Transverse colon (tissue), 4 donors: ENCODE data around the gene ANGEL1. TPM values are rescaled to one million over a fixed set of nuclear protein-coding genes. Genes with fewer than 3 reads are reported as not detected.
A peak's percentile ranks its signal among the peaks of the same experiment; 100 is the strongest.

Experiments used
- DNase-seq: peaks from one replicate; pipeline ENCODE4 v3.0.0-alpha.2; 2019
- H3K27ac ChIP-seq, 4 donors: fragments of 200-600 bp; sonication (generic); 2 replicates each; pipeline ENCODE4 v1.5.1; 2016 to 2018; ENCODE audit warnings: inconsistent platforms in 4 of 4
- H3K27me3 ChIP-seq: fragments of 200-600 bp; sonication (generic); 2 replicates; pipeline ENCODE4 v1.5.1; 2017; ENCODE audit warnings: inconsistent platforms
- H3K36me3 ChIP-seq, 4 donors: fragments of 200-600 bp; sonication (generic); 2 replicates each; pipeline ENCODE4 v1.5.1; 2017 to 2019; ENCODE audit warnings: inconsistent platforms in 4 of 4
- H3K4me1 ChIP-seq, 4 donors: fragments of 200-600 bp; sonication (generic); 2 replicates each; pipeline ENCODE4 v1.5.1; 2017 to 2020; ENCODE audit warnings: inconsistent platforms in 4 of 4
- H3K4me3 ChIP-seq, 4 donors: fragments of 200-600 bp; sonication (generic); 1 replicate in 1 of 4; 2 replicates in 3 of 4; pipeline versions ENCODE4 v1.5.1 to v1.6.1; 2017 to 2019; ENCODE audit warnings: inconsistent platforms in 4 of 4
- H3K9me3 ChIP-seq, 2 donors: fragments of 200-600 bp; sonication (generic); 2 replicates each; pipeline ENCODE4 v1.5.1; 2017 to 2019; ENCODE audit warnings: inconsistent platforms in 2 of 2
- CTCF ChIP-seq, 5 experiments: fragments of 200-600 bp in 3 of 5; fragments of 450-650 bp in 2 of 5; sonication (generic) in 3 of 5; IDR thresholded peaks; 1 replicate in 2 of 5; 2 replicates in 3 of 5; pipeline ENCODE4 v1.5.1; 2016 to 2017; ENCODE audit warnings: antibody characterized with exemption in 5 of 5, inconsistent platforms in 3 of 5, mild to moderate bottlenecking in 2 of 5, moderate library complexity in 1 of 5
- EP300 ChIP-seq: sonication (generic); formaldehyde crosslinking; IDR thresholded peaks from one replicate; pipeline ENCODE4 v1.6.1; 2017; ENCODE audit warnings: antibody characterized with exemption, low read depth
- POLR2A ChIP-seq: fragments of 450-650 bp; IDR thresholded peaks from one replicate; pipeline ENCODE4 v1.6.1; 2016; ENCODE audit warnings: antibody characterized with exemption, mild to moderate bottlenecking, moderate library complexity
- POLR2AphosphoS5 ChIP-seq, 3 donors: sonication (generic); formaldehyde crosslinking; IDR thresholded peaks; one replicate each; pipeline ENCODE4 v1.6.1; 2016; ENCODE audit warnings: antibody characterized with exemption in 3 of 3
- WGBS, 2 donors: methylation state at CpG; one replicate each; pipeline ENCODE4 v1.1.5; 2018; ENCODE audit warnings: low coverage in 1 of 2; 5-methylcytosine and 5-hydroxymethylcytosine counted together
- in situ Hi-C, 4 donors: fragments of 200-750 bp; cut with MboI; loops; one replicate each; pipeline versions ENCODE4 v1.15.0 to v1.15.1; 2017; ENCODE audit warnings: low sequenced_read_pairs in 3 of 4, low pct_ligation_motif_present in 1 of 4, low pct_unique_long_range_greater_than_20kb in 1 of 4
- intact Hi-C: fragments of 100-400 bp; cut with DNase I; formaldehyde crosslinking; loops from one replicate; pipeline ENCODE4 v1.15.1; 2023; ENCODE audit warnings: low total_unique reads
- total RNA-seq, 4 donors: library from RNA; depleted of rRNA; stranded (reverse); fragments of >200 nt; gene quantifications; one replicate each; pipeline ENCODE4 v1.1.0, GENCODE V29; 2016

Gene ANGEL1
- total RNA-seq, 4 donors from 2014 or later = 8.9 to 17.5 (median 10.0) TPM

DNA sequence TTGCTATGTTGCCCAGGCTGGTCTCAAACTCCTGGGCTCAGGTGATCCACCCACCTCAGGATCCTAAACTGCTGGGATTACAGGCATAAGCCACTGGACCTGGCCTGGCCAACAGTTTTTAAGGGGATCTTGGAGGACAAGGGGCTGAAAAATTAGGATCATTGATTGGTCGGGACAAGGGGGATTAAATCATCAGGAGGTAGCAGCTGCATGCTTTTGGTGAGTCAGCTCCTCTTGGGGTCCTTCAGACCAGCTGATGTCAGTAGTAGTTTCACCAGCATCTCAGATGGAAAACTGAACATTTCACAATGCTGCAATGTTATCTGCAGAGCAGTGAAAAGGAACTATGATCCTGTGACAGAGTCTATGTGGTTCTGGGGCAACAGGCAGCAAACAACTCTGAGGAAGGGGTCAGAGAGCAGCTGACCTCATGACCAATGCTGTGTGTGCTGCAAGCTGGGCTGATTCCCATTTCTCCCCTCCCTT lies 19.9 kb upstream of the ANGEL1 start:
- 32% methylated on average over 1 of the region's 1 CpG; no CpG with 5 or more reads in 1 of the 2 donors for WGBS, 2 donors
- intact Hi-C loops (no loop called here), in situ Hi-C loops (no loop called here)
- H3K9me3 ChIP-seq = no peaks in the 10 kb centered on the region
- TF ChIP-seq POLR2A (no peak), EP300 (no peak), CTCF (IDR thresholded peaks at IDR 0.05) (no peak), POLR2AphosphoS5 (IDR thresholded peaks at IDR 0.05) (no peak)
- H3K4me1 ChIP-seq = peaks cover 0 to 5% (median 0%) of the 10 kb centered on the region in 4 donors
- H3K36me3 ChIP-seq = no peaks in the 10 kb centered on the region
- no peak for DNase-seq
- no peak overlapping the region for H3K4me3 ChIP-seq
- no peaks in the 10 kb centered on the region for H3K27me3 ChIP-seq
- no peak overlapping the region for H3K27ac ChIP-seq

DNA sequence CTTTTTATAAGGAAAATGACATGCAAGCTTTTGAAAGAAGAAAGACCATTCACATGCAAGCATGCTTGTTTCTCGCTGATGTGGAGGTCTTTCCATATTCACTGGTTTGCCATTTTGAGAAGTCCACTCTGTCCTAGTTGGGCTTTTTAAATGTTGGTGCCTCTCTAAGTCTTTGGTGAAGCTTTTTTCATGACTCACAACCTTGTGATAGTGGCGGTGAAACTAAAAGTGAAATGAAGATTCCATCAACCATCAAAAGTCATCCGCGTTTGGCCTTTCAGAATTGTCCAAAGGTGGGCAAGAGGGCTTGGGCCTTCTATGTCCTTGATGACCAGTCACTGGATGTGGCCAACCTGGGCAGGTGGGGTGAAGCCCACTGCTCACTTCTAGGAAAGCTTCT lies 17.9 kb upstream of the ANGEL1 start:
- Histone ChIP-seq H3K27ac (peak overlapping the region in 1 of 4 donors; percentile 25), H3K4me3 (no peak overlapping the region), H3K4me1 (peaks cover 0 to 9% (median 0%) of the 10 kb centered on the region in 4 donors), H3K27me3 (no peaks in the 10 kb centered on the region), H3K9me3 (no peaks in the 10 kb centered on the region), H3K36me3 (no peaks in the 10 kb centered on the region)
- TF ChIP-seq POLR2A = no peak
- DNase-seq = no peak
- in situ Hi-C loops (no loop called here), intact Hi-C loops (no loop called here)
- WGBS, 2 donors = 75 to 100% methylated on average over 1 to 4 of the region's 4 CpGs

- Histone ChIP-seq H3K4me1 (peaks cover 0 to 9% (median 0%) of the 10 kb centered on the region in 4 donors), H3K27me3 (no peaks in the 10 kb centered on the region), H3K36me3 (no peaks in the 10 kb centered on the region), H3K4me3 (no peak overlapping the region), H3K9me3 (no peaks in the 10 kb centered on the region), H3K27ac (peak overlapping the region in 2 of 4 donors; percentile 25 to 30)
- no peak for DNase-seq
- WGBS, 2 donors = 38% methylated on average over 7 of the region's 7 CpGs; no CpG with 5 or more reads in 1 of the 2 donors
- in situ Hi-C loops (no loop called here), intact Hi-C loops (no loop called here)
- TF ChIP-seq POLR2A = no peak
- no peak for TF ChIP-seq CTCF (IDR thresholded peaks at IDR 0.05)
- TF ChIP-seq EP300 = no peak
- no peak for TF ChIP-seq POLR2AphosphoS5 (IDR thresholded peaks at IDR 0.05)
Measured at GRCh38 chr14:76829650-76830421, 17.2 kb upstream of the ANGEL1 start.

DNA sequence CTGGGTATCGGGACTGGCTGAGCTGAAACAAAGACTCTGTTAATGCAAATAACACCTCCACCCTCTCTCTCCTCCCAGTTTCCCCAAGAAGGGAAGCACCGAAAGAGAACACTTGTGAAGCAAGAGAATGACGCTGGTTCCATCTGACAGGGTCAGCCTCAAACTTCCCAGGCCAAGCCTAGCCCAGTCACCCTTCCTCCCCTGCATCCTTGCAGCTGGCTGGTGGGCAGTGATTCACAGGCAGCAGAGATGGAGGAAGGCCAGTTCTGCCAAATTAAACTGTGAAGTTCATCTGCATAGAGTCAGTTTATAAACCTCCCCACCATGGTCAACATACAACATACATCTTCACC lies 16.3 kb upstream of the ANGEL1 start:
- Histone ChIP-seq H3K9me3 (no peaks in the 10 kb centered on the region), H3K4me3 (no peak overlapping the region), H3K4me1 (peaks cover 0 to 9% (median 0%) of the 10 kb centered on the region in 4 donors), H3K27me3 (no peaks in the 10 kb centered on the region), H3K36me3 (no peaks in the 10 kb centered on the region), H3K27ac (peak overlapping the region in 2 of 4 donors; percentile 25 to 30)
- no peak for TF ChIP-seq EP300
- no peak for TF ChIP-seq CTCF (IDR thresholded peaks at IDR 0.05)
- no peak for TF ChIP-seq POLR2AphosphoS5 (IDR thresholded peaks at IDR 0.05)
- no peak for TF ChIP-seq POLR2A
- intact Hi-C loops (no loop called here), in situ Hi-C loops (no loop called here)
- 69% methylated on average over 3 of the region's 3 CpGs; no CpG with 5 or more reads in 1 of the 2 donors for WGBS, 2 donors
- no peak for DNase-seq
